ENCODE results near the gene TAP2.
"Not testable (repeated sequence)": the region's sequence is repeated elsewhere in the genome, so short reads cannot be mapped to it uniquely, and the experiment has no call there.

GRCh38 chr6:32873947-32874346, 35.4 kb upstream of the TAP2 start:
- not testable (repeated sequence) for TF ChIP-seq CTCF, POLR2A (IDR thresholded peaks at IDR 0.05)

Data from prostate gland (tissue), 2 donors.